Fibroblast of lung (primary cell): Measurements from ENCODE around the gene PIK3R1. TPM values are rescaled to one million over a fixed set of nuclear protein-coding genes. Genes with fewer than 3 reads are reported as not detected.

Source experiments
- DNase-seq, 2 donors: peaks; one replicate each; pipeline versions ENCODE4 v3.0.0 to v3.0.0-alpha.2; 2010; ENCODE audit warnings: low read depth in 2 of 2
- H2AFZ ChIP-seq: 2 replicates; pipeline ENCODE4 v1.5.1; 2012; ENCODE audit warnings: low read length, control low read depth, inconsistent platforms
- H3K27ac ChIP-seq: 2 replicates; pipeline ENCODE4 v1.5.1; 2011; ENCODE audit warnings: low read length, control low read depth; ENCODE audit not compliant: insufficient read depth
- H3K27me3 ChIP-seq: 2 replicates; pipeline ENCODE4 v1.5.1; 2011; ENCODE audit warnings: mild to moderate bottlenecking, low read length; ENCODE audit not compliant: control insufficient read depth, insufficient read depth
- H3K36me3 ChIP-seq: 2 replicates; pipeline ENCODE4 v1.5.1; 2011; ENCODE audit warnings: low read length; ENCODE audit not compliant: control insufficient read depth, insufficient read depth
- H3K4me1 ChIP-seq: 2 replicates; pipeline ENCODE4 v1.5.1; 2011; ENCODE audit warnings: low read length; ENCODE audit not compliant: control insufficient read depth, insufficient read depth; ENCODE audit errors: extremely low read depth
- H3K4me2 ChIP-seq: 2 replicates; pipeline ENCODE4 v1.5.1; 2011; ENCODE audit warnings: low read length, control low read depth; ENCODE audit not compliant: insufficient read depth; ENCODE audit errors: extremely low read depth
- H3K4me3 ChIP-seq, 4 experiments: fragments of 200-600 bp in 1 of 4; sonication (generic) in 1 of 4; replicated peaks in 1 of 4; 2 replicates each; pipeline ENCODE4 v1.5.1; 2011 to 2016; ENCODE audit warnings: low read length in 4 of 4, low read depth in 3 of 4, mild to moderate bottlenecking in 3 of 4, control low read depth in 2 of 4, inconsistent platforms in 1 of 4, mixed read lengths in 1 of 4; ENCODE audit not compliant: insufficient read depth in 1 of 4; ENCODE audit errors: control extremely low read depth in 1 of 4
- H3K79me2 ChIP-seq: 2 replicates; pipeline ENCODE4 v1.5.1; 2012; ENCODE audit warnings: mild to moderate bottlenecking, low read length, inconsistent platforms; ENCODE audit not compliant: control insufficient read depth, insufficient read depth
- H3K9ac ChIP-seq: 2 replicates; pipeline ENCODE4 v1.5.1; 2011; ENCODE audit warnings: mild to moderate bottlenecking, low read length, control low read depth; ENCODE audit not compliant: insufficient read depth
- H3K9me3 ChIP-seq: 2 replicates; pipeline ENCODE4 v1.5.1; 2012; ENCODE audit warnings: low read depth, low read length; ENCODE audit not compliant: control insufficient read depth, insufficient read depth
- H4K20me1 ChIP-seq: 2 replicates; pipeline ENCODE4 v1.5.1; 2011; ENCODE audit warnings: low read length; ENCODE audit not compliant: control insufficient read depth, insufficient read depth; ENCODE audit errors: extremely low read depth
- EZH2 ChIP-seq: IDR thresholded peaks from 2 replicates; pipeline ENCODE4 v1.5.1; 2012; ENCODE audit warnings: low read length, control low read depth, mild to moderate bottlenecking; ENCODE audit errors: missing control alignments
- polyA plus RNA-seq, 2 donors: library from polyadenylated mRNA; depleted of rRNA in 1 of 2; stranded (reverse) in 1 of 2; unstranded in 1 of 2; fragments of >200 nt; gene quantifications; 2 replicates each; pipeline ENCODE4 v1.2.1, GENCODE V29; 2011 to 2012; ENCODE audit warnings: missing spikeins in 1 of 2
- total RNA-seq: library from RNA; depleted of rRNA; stranded (reverse); fragments of >200 nt; gene quantifications from 2 replicates; pipeline ENCODE4 v1.2.1, GENCODE V29; 2014
- TF ChIP-seq, protein P1 (sequence below), 2 donors: IDR thresholded peaks in 1 of 2; conservative IDR thresholded peaks in 1 of 2; 1 replicate in 1 of 2; 2 replicates in 1 of 2; pipeline ENCODE4 v1.5.1; 2011 to 2012; ENCODE audit warnings: low read length in 2 of 2, control low read depth in 1 of 2, inconsistent platforms in 1 of 2, low read depth in 1 of 2, mild to moderate bottlenecking in 1 of 2

PIK3R1 gene
- total and polyA plus RNA-seq, 2 donors (not counting 1 experiment from before 2014, with no cell fraction given) = 17.7 to 36.3 TPM

- Histone ChIP-seq H3K36me3 (no peaks in the 10 kb centered on the region), H3K27me3 (no peaks in the 10 kb centered on the region), H2AFZ (no peak overlapping the region), H3K4me1 (peaks cover 13% of the 10 kb centered on the region), H3K27ac (no peak overlapping the region), H4K20me1 (no peaks in the 10 kb centered on the region), H3K9me3 (no peaks in the 10 kb centered on the region), H3K4me3 (no peak overlapping the region), H3K9ac (no peak overlapping the region), H3K79me2 (no peaks in the 10 kb centered on the region), H3K4me2 (no peak overlapping the region)
- TF ChIP-seq, protein P1, sequence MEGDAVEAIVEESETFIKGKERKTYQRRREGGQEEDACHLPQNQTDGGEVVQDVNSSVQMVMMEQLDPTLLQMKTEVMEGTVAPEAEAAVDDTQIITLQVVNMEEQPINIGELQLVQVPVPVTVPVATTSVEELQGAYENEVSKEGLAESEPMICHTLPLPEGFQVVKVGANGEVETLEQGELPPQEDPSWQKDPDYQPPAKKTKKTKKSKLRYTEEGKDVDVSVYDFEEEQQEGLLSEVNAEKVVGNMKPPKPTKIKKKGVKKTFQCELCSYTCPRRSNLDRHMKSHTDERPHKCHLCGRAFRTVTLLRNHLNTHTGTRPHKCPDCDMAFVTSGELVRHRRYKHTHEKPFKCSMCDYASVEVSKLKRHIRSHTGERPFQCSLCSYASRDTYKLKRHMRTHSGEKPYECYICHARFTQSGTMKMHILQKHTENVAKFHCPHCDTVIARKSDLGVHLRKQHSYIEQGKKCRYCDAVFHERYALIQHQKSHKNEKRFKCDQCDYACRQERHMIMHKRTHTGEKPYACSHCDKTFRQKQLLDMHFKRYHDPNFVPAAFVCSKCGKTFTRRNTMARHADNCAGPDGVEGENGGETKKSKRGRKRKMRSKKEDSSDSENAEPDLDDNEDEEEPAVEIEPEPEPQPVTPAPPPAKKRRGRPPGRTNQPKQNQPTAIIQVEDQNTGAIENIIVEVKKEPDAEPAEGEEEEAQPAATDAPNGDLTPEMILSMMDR (conservative IDR thresholded peaks at IDR 0.05 in 1 of 2, IDR thresholded peaks at IDR 0.05 in 1 of 2; ENCODE audit: low read depth in 1 of 2, low read length in 2 of 2) = no peak
- no peak for TF ChIP-seq EZH2
- peak; percentile 51 to 82 for DNase-seq
These were observed 103.6 kb downstream of the PIK3R1 start for GRCh38 chr5:68318955-68319705.

GRCh38 chr5:68319706-68320412 is 104.3 kb downstream of the PIK3R1 start:
- Histone ChIP-seq H3K4me1 (peaks cover 13% of the 10 kb centered on the region), H3K79me2 (no peaks in the 10 kb centered on the region), H3K4me3 (no peak overlapping the region), H4K20me1 (no peaks in the 10 kb centered on the region), H2AFZ (no peak overlapping the region), H3K4me2 (peak overlapping the region; percentile 30), H3K36me3 (no peaks in the 10 kb centered on the region), H3K9me3 (no peaks in the 10 kb centered on the region), H3K27ac (no peak overlapping the region), H3K27me3 (no peaks in the 10 kb centered on the region), H3K9ac (no peak overlapping the region)
- no peak for DNase-seq
- TF ChIP-seq EZH2 = no peak
- TF ChIP-seq, protein P1 (conservative IDR thresholded peaks at IDR 0.05 in 1 of 2, IDR thresholded peaks at IDR 0.05 in 1 of 2; ENCODE audit: low read depth in 1 of 2, low read length in 2 of 2) = no peak

DNA sequence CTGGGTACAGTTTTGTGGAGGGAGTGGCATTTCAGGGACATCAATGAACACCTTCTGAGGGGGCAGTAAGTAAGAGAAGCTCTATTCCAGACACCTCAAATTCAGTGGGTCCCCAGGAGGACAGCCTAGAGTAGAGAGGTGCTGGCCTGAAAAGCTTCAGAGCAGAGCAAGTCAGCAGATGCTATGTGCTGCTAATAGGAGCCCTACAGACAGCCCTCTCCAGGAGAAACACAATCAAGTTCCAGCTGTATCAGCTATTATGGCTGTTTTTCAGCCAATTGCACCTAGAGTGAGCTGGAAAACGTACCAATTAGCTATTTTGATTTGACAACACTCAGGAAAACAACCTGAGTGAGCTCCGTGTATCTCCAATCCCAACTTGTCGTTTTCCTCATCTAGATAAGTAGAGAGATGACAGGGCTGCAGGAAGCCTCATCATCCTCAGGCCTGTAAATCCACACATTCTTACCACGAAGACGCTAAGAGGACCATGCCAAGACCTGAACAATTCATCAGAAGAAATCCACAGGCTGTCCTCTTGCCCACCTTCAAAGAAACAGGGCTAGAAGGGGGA is 104.9 kb downstream of the PIK3R1 start:
- Histone ChIP-seq H3K36me3 (no peaks in the 10 kb centered on the region), H3K9me3 (no peaks in the 10 kb centered on the region), H3K4me3 (no peak overlapping the region), H3K27ac (no peak overlapping the region), H2AFZ (no peak overlapping the region), H3K4me1 (peaks cover 13% of the 10 kb centered on the region), H4K20me1 (no peaks in the 10 kb centered on the region), H3K9ac (no peak overlapping the region), H3K4me2 (no peak overlapping the region), H3K79me2 (no peaks in the 10 kb centered on the region), H3K27me3 (no peaks in the 10 kb centered on the region)
- TF ChIP-seq, protein P1 (conservative IDR thresholded peaks at IDR 0.05 in 1 of 2, IDR thresholded peaks at IDR 0.05 in 1 of 2; ENCODE audit: low read depth in 1 of 2, low read length in 2 of 2) = no peak
- DNase-seq = no peak
